Mucosa of descending colon (tissue), 3 donors: ENCODE data around the gene CALCB. TPM values are rescaled to one million over a fixed set of nuclear protein-coding genes. Genes with fewer than 3 reads are reported as not detected.
A peak's percentile ranks its signal among the peaks of the same experiment; 100 is the strongest.

Experiments
- ATAC-seq: fragments of 200-7000 bp; cut with Tn5 transposase; one replicate; pipeline ENCODE4 v1.9.1; 2020; ENCODE audit warnings: mild to moderate bottlenecking, moderate library complexity
- DNase-seq, 3 donors: peaks; one replicate each; pipeline ENCODE4 v3.0.0-alpha.2; 2020
- H3K36me3 ChIP-seq: fragments of 200-600 bp; one replicate; pipeline ENCODE4 v1.8.0; 2021; ENCODE audit warnings: low read depth, mild to moderate bottlenecking
- H3K4me1 ChIP-seq: fragments of 200-600 bp; one replicate; pipeline ENCODE4 v1.8.0; 2021; ENCODE audit warnings: low read depth, mild to moderate bottlenecking
- H3K4me3 ChIP-seq: fragments of 200-600 bp; one replicate; pipeline ENCODE4 v1.8.0; 2021; ENCODE audit warnings: mild to moderate bottlenecking
- H3K9me3 ChIP-seq: fragments of 200-600 bp; one replicate; pipeline ENCODE4 v1.8.0; 2021; ENCODE audit warnings: mild to moderate bottlenecking
- intact Hi-C, 2 donors: fragments of 100-400 bp; cut with DNase I in 1 of 2; cut with micrococcal nuclease in 1 of 2; formaldehyde crosslinking; loops; one replicate each; pipeline versions ENCODE4 v1.11.0 to v1.11.1; 2022; cut with DNase I, micrococcal nuclease
- total RNA-seq, 3 donors: library from RNA; stranded (reverse); fragmentation: NEBNext Ultra II Directional in 2 of 3; extraction: Animal tissue kit (Norgen Biotek cat#: 25700) in 2 of 3; gene quantifications; one replicate each; pipeline versions ENCODE4 v1.2.1 to v1.2.4, GENCODE V29; 2021 to 2023
- TF ChIP-seq, protein P1 (sequence below): fragments of 200-600 bp; IDR thresholded peaks from one replicate; pipeline ENCODE4 v1.8.0; 2022; ENCODE audit warnings: antibody characterized with exemption, mild to moderate bottlenecking
- donor health status: DM: no; HTN: no; CAD: no; lungs with moderate emphysema.
- donor health status: DM: no; HTN: no; CAD: no.
- donor health status: DM: no; HTN: yes; CAD: no.

The CALCB gene
- total RNA-seq, 3 donors from 2014 or later = 1.6 TPM; not detected in 2

- Histone ChIP-seq H3K4me1 (peaks cover 18% of the 10 kb centered on the region), H3K4me3 (no peak overlapping the region), H3K9me3 (peaks cover 4% of the 10 kb centered on the region), H3K36me3 (no peaks in the 10 kb centered on the region)
- no peak for DNase-seq
- no peak for ATAC-seq
- intact Hi-C loops = no loop called here
- TF ChIP-seq, protein P1, sequence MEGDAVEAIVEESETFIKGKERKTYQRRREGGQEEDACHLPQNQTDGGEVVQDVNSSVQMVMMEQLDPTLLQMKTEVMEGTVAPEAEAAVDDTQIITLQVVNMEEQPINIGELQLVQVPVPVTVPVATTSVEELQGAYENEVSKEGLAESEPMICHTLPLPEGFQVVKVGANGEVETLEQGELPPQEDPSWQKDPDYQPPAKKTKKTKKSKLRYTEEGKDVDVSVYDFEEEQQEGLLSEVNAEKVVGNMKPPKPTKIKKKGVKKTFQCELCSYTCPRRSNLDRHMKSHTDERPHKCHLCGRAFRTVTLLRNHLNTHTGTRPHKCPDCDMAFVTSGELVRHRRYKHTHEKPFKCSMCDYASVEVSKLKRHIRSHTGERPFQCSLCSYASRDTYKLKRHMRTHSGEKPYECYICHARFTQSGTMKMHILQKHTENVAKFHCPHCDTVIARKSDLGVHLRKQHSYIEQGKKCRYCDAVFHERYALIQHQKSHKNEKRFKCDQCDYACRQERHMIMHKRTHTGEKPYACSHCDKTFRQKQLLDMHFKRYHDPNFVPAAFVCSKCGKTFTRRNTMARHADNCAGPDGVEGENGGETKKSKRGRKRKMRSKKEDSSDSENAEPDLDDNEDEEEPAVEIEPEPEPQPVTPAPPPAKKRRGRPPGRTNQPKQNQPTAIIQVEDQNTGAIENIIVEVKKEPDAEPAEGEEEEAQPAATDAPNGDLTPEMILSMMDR = no peak
Observed at GRCh38 chr11:15071556-15072255, 1.7 kb upstream of the CALCB start.

DNA sequence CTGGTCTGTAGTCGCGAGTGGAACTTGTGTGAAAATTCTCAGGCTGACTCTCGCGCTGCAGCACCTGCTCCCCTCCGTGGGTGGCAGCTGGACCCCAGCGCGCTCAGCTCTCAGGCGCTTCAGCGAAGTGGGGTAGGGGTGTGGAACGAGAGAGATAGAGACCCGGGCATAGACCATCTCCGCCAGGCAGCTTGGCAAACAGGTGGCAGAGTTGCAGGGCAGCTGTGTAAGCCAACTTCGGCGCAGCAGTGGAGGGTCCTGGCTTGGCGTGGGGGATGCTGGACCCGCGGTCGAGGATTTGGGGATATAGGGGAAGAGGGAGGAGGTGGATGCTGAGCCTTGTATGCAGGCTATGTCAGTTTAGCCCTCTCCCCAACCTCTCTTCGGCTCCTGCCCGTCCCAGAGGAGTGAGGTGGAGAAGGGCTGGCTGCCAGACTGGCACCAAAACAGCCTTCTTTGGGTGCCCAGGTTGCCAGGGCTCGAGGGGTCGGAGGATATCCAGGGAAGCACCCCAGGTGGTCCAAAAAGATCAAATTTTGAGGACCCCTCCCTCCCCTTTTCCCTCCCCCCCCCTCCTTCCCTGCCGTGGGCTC lies 746 bp upstream of the CALCB start:
- intact Hi-C loops = no loop called here
- Histone ChIP-seq H3K4me1 (peaks cover 18% of the 10 kb centered on the region), H3K36me3 (no peaks in the 10 kb centered on the region), H3K4me3 (no peak overlapping the region), H3K9me3 (peaks cover 4% of the 10 kb centered on the region)
- TF ChIP-seq, protein P1 = no peak
- ATAC-seq (no peak), DNase-seq (no peak)

DNA sequence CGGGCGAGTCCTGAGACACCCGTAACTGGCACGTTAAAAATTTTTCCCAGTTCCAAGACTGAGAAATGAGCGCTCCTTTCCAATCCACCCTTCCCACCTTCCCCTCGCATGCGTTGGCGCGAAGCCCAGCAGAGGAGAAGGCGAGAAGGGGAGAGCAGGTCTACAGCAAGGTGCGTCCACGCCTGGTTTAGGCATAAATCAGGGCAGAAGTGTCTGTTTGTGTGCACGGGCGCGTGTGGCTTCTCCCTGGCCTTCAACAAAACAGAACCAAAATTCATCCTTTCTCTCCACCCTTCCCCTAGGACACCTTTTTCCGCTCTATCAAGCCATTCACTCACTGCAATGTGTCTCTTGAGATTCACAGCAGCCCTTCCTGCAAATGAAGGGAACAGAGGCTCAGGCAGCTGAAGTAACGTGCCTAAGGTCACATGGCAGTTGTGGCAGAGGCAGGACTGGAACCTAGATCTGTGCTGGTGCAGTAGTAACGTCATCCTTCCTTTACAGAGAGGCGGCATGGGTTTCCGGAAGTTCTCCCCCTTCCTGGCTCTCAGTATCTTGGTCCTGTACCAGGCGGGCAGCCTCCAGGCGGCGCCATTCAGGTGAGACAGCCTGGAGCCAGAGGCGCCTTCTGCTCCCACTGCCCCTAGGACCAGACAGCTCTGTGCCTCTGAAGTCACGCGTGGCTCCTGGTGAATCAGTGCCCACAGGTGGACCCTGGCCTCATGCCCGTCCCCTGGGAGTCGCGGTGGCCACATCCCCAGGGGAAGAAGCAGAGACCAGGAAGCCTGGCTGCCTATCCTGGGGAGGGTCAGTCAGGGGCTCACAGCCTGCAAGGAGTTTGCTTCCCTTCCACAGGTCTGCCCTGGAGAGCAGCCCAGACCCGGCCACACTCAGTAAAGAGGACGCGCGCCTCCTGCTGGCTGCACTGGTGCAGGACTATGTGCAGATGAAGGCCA lies 1.1 kb downstream of the CALCB start:
- DNase-seq (peak; percentile 81 to 96 (median 91)), ATAC-seq (peak; percentile 93)
- no peak overlapping the region for H3K4me3 ChIP-seq
- no peaks in the 10 kb centered on the region for H3K36me3 ChIP-seq
- intact Hi-C loops = no loop called here
- peaks cover 4% of the 10 kb centered on the region for H3K9me3 ChIP-seq
- peaks cover 18% of the 10 kb centered on the region for H3K4me1 ChIP-seq
- TF ChIP-seq, protein P1 = peak; percentile 46

- TF ChIP-seq, protein P1 = no peak
- no peaks in the 10 kb centered on the region for H3K36me3 ChIP-seq
- no peaks in the 10 kb centered on the region for H3K9me3 ChIP-seq
- DNase-seq = no peak
- no peak overlapping the region for H3K4me3 ChIP-seq
- intact Hi-C loops = no loop called here
- ATAC-seq = no peak
- peaks cover 18% of the 10 kb centered on the region for H3K4me1 ChIP-seq
Observed at GRCh38 chr11:15075162-15075526, 1.8 kb downstream of the CALCB start.

DNA sequence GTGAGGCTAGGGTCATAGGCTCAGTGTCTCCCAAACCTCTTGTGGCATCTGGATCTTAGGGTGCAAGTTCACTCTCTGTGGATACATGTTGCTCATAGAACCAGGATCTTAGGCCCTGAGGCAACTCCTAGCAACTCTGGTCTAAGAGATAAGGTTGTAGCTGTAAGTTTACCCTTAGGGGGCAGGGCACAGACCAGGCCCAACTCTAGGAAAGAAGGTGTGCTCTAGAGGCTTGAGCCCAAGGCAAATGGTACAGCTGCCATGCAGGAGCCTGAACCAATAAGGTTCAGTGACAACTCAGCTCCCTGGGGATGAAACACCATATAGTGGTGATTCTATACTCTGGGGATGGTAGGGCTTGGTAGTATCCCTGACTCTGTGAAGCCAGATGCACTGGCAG lies 17.8 kb downstream of the CALCB start:
- DNase-seq (no peak), ATAC-seq (no peak)
- Histone ChIP-seq H3K4me1 (no peaks in the 10 kb centered on the region), H3K9me3 (no peaks in the 10 kb centered on the region), H3K36me3 (no peaks in the 10 kb centered on the region), H3K4me3 (no peak overlapping the region)
- intact Hi-C loops = no loop called here
- TF ChIP-seq, protein P1 = no peak
